ENCODE measurements around the gene HYAL1. TPM values are rescaled to one million over a fixed set of nuclear protein-coding genes. Genes with fewer than 3 reads are reported as not detected.

Gene HYAL1
- total RNA-seq, 1 donor from 2014 or later, result 7.1 TPM

DNA sequence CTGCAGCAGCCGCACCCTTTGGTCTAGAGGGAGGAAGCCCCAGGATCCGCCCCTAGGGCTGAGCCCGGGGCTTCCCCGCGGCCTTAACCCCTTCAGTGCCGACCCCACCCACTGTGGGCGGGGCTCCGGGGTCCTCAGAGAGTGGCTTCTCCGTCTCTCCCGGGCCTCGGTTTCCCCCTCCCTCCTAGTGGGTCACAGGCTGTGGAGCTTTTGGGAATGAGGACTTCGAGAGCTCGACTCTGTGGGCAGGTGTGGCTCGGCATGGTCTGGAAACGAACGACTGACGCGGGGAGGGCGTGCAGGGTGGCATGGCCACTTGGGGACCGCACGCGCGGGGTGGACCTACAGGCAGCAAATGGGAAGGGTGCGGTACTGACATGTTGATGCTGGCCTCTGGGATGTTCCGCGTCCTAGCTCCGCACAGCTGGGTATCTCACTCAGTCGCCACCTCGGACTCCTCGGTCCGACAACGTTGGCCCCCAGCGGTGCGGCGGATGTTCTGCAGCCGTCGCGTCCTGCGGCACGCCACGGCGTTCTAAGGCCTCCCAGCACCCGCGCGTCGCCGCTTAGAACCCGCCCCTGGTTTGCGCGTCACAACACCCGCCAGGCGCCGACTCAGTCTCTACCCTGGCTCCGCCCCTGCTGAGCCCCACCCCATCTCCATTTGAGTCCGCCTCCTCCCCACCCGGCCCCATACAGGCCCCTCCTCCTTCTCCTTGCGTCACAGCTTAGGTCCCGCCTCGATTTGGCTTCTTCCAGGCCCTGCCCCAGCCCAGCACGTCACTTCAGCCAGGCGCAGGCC, 4.3 kb downstream of the HYAL1 start, which contains the start of the genes HYAL3 and NAA80:
TSS of gene HYAL3 (minus strand) at position 570 of the 802 bp plus-strand sequence. CDS start 3,803 bp downstream, outside the sequence.
TSS of gene NAA80 (minus strand) at position 570 of the 802 bp plus-strand sequence. CDS start 1,942 bp downstream, outside the sequence.
- no peak for FAIRE-seq
- peak within 1 kb of the TSS; percentile 76 for H3K4me3 ChIP-seq (ENCODE audit: low read depth, low read length)
- TF ChIP-seq, protein P1, sequence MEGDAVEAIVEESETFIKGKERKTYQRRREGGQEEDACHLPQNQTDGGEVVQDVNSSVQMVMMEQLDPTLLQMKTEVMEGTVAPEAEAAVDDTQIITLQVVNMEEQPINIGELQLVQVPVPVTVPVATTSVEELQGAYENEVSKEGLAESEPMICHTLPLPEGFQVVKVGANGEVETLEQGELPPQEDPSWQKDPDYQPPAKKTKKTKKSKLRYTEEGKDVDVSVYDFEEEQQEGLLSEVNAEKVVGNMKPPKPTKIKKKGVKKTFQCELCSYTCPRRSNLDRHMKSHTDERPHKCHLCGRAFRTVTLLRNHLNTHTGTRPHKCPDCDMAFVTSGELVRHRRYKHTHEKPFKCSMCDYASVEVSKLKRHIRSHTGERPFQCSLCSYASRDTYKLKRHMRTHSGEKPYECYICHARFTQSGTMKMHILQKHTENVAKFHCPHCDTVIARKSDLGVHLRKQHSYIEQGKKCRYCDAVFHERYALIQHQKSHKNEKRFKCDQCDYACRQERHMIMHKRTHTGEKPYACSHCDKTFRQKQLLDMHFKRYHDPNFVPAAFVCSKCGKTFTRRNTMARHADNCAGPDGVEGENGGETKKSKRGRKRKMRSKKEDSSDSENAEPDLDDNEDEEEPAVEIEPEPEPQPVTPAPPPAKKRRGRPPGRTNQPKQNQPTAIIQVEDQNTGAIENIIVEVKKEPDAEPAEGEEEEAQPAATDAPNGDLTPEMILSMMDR (IDR thresholded peaks at IDR 0.05; ENCODE audit: insufficient read depth, low read length, severe bottlenecking), result peak; percentile 45
- DNase-seq (ENCODE audit: low read depth), result peak; percentile 98
- H3K27me3 ChIP-seq (ENCODE audit: control insufficient read depth, insufficient read depth, low read length), result no peaks in the 10 kb centered on the region
- H3K36me3 ChIP-seq (ENCODE audit: control insufficient read depth, insufficient read depth, low read length), result peaks cover 1% of the 10 kb centered on the region

DNA sequence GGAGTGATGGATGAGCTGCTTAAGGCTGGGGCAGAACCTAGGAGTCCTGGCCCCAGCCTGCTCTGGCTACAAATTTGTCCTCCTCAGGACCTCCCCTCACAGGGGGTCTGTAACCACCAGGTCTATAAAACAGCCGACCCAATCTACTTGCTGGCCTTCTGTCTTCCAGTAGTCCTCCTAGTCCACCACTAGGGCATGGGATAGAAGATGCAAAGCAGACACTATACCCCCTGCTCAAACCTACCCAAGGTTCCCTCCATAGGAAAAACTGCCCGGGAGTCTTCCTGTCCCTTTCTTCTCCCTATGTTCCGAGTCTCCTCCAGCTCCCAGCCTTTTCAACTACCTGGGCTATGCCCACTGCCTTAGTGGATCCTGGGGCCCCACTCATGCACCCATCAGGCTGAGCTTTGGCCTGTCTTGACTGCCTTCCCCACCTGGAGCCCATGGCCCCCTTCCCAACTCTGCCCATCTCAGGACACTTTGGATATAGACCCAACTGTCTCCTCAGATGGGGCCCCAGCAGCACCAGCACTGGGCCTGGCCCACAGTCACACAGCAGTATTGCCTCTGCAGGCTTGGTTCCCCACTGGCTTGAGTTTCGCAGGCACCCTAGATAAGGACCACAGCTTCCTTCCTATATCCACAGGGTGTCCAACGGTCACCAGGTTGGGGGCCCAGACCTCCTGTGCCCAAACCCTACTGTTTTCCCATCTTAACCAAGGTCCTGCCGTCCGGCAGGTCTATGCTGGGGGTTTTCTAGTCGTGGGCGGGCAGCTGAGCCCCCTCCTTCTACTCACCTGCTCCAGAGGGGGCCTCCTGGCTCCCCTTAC, 5.3 kb downstream of the HYAL1 start:
- Histone ChIP-seq H3K36me3 (ENCODE audit: control insufficient read depth, insufficient read depth, low read length) (peaks cover 1% of the 10 kb centered on the region), H3K27me3 (ENCODE audit: control insufficient read depth, insufficient read depth, low read length) (no peaks in the 10 kb centered on the region), H3K4me3 (ENCODE audit: low read depth, low read length) (peak overlapping the region; percentile 76)
- FAIRE-seq (no peak), DNase-seq (ENCODE audit: low read depth) (no peak)
- TF ChIP-seq, protein P1 (IDR thresholded peaks at IDR 0.05; ENCODE audit: insufficient read depth, low read length, severe bottlenecking), result peak; percentile 29

DNA sequence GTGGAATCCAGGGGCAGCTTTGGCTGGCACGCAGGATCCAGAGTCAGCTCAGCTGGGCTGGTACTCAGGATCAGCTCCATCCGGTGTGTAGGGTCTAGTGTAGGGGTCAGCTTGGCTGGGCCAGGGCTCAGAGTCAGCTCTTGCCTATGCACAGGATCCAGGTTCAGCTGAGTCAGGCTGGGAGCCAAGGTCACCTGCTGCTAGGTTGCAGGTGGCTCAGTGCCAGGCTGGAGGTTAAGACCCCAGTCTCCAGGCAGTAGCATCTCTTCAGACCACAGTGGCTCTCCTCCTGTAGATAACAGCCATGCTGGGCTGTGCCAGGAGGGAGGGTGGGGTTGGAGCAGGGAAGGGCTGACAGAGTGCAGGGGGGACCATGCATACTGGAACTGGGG, 6.0 kb downstream of the HYAL1 start:
- TF ChIP-seq, protein P1 (IDR thresholded peaks at IDR 0.05; ENCODE audit: insufficient read depth, low read length, severe bottlenecking), result no peak
- Histone ChIP-seq H3K4me3 (ENCODE audit: low read depth, low read length) (no peak overlapping the region), H3K27me3 (ENCODE audit: control insufficient read depth, insufficient read depth, low read length) (no peaks in the 10 kb centered on the region), H3K36me3 (ENCODE audit: control insufficient read depth, insufficient read depth, low read length) (peaks cover 1% of the 10 kb centered on the region)
- FAIRE-seq (no peak), DNase-seq (ENCODE audit: low read depth) (no peak)

DNA sequence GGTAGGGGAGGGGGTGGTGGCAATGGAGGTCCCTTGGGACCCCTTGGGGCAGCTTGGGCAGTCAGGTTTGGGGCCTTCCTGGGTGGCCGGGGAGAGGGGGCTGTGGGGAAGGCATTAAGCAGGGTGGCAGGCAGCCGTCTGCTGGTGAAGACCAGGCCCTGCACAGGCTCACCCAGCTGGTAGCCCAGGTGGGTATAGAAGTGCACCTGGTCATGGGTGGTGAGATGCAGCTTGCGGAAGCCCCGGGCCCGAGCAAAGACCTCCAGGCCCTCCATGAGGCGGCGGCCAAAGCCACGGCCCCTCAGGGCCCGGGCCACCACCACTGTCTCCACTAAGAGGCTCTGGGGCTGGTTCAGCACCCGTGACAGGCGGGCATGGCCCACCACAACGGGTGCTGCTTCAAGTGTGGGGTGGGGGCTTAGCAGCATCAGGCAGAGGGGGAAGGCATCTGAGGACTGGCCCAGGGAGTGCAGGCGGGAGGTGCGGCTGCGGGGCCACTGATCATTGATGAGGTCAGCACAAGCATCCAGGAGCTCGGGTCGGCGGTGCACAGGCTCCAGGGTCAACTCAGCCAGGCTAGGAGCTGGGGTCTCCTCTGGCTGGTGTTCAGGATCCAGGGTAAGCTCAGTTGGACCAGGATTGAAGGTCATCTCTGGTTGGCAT, 6.5 kb downstream of the HYAL1 start:
- Histone ChIP-seq H3K4me3 (ENCODE audit: low read depth, low read length) (no peak overlapping the region), H3K27me3 (ENCODE audit: control insufficient read depth, insufficient read depth, low read length) (no peaks in the 10 kb centered on the region), H3K36me3 (ENCODE audit: control insufficient read depth, insufficient read depth, low read length) (peaks cover 1% of the 10 kb centered on the region)
- FAIRE-seq, result no peak
- DNase-seq (ENCODE audit: low read depth), result no peak
- TF ChIP-seq, protein P1 (IDR thresholded peaks at IDR 0.05; ENCODE audit: insufficient read depth, low read length, severe bottlenecking), result no peak

DNA sequence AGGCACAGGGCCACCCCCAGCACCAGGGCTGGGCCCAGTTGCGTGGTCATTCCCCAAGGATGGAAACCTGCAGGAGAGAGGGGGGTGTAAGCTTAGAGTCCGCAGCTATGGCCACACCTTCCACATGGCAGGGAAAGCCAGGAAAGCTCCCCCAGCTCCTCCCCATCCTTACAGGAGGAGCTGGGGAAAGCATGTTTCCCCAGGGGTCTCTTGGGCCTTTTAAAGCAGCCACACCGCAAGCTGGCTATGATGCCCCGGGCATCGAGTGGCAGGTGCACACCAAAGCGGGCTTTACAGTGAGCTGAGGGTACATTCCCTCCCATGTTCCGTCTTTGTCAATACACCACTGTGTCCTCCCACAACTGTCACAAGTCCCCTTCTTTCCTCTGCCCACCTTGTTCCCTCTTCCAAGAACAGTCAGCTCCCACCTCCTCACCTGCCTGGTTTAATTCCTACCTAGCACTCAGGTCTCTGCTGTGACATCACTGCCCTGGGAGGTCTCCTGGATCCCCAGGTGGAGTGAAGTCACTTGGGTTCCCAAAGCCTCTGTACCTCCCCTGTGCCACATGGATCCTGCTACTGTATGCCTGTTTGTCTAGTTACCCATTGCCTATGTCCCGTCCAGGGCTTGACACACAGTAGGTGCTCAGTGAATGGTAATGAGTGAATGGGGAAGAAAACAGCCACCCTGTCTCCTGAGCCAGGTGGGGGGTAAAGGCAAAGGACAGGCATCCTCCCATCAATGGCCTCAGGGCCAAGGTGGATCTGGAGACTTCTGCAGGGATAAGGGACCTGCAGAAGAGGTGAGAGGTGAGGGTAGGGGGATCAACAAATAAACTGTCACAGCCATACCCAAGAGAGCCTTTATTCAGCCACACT, 7.6 kb downstream of the HYAL1 start:
- DNase-seq (ENCODE audit: low read depth) (no peak), FAIRE-seq (no peak)
- no peak overlapping the region for H3K4me3 ChIP-seq (ENCODE audit: low read depth, low read length)
- H3K36me3 ChIP-seq (ENCODE audit: control insufficient read depth, insufficient read depth, low read length), result peaks cover 1% of the 10 kb centered on the region
- no peaks in the 10 kb centered on the region for H3K27me3 ChIP-seq (ENCODE audit: control insufficient read depth, insufficient read depth, low read length)
- TF ChIP-seq, protein P1 (IDR thresholded peaks at IDR 0.05; ENCODE audit: insufficient read depth, low read length, severe bottlenecking), result no peak

All from bronchial epithelial cell (primary cell).